ENCODE measurements around the gene PARVG. TPM values are rescaled to one million over a fixed set of nuclear protein-coding genes. Genes with fewer than 3 reads are reported as not detected.

Gene PARVG
- total and polyA plus RNA-seq, 2 of the 8 experiments (the other 6 are each of a cell fraction or from before 2014, with no cell fraction given): 0.37 to 1.5 TPM

- Histone ChIP-seq H2BK120ac (replicated peaks; ENCODE audit: low read depth, low read length) (no peak overlapping the region), H3K36me3 (ENCODE audit: control insufficient read depth in 2 of 4, insufficient read depth in 4 of 4, low read length in 3 of 4) (no peaks in the 10 kb centered on the region), H3K27ac (ENCODE audit: low read depth, low read length) (no peak overlapping the region), H4K91ac (replicated peaks; ENCODE audit: insufficient read length, low read length) (no peak overlapping the region), H2BK20ac (ENCODE audit: low read length) (no peak overlapping the region), H2AK5ac (ENCODE audit: low read depth, low read length) (peak overlapping the region; percentile 13; the same call in 1 of the 2 replicates), H3K27me3 (replicated peaks in 1 of 4; ENCODE audit: control insufficient read depth in 3 of 4, extremely low read depth in 1 of 4, insufficient read depth in 3 of 4, low read length in 3 of 4) (no peaks in the 10 kb centered on the region), H3K4me2 (ENCODE audit: insufficient read depth in 1 of 2, low read depth in 2 of 2, low read length in 2 of 2) (no peak overlapping the region), H3K4me1 (replicated peaks in 1 of 4; ENCODE audit: control insufficient read depth in 3 of 4, insufficient read depth in 4 of 4, low read length in 3 of 4) (no peaks in the 10 kb centered on the region; a peak in 1 of 7 replicates), H3K23ac (ENCODE audit: insufficient read length) (no peak overlapping the region), H2BK5ac (ENCODE audit: low read depth, low read length) (no peak overlapping the region), H3K14ac (ENCODE audit: insufficient read length) (no peak overlapping the region), H2BK15ac (ENCODE audit: low read length) (no peak overlapping the region), H3K79me1 (ENCODE audit: low read depth, low read length) (no peaks in the 10 kb centered on the region), H4K20me1 (replicated peaks in 1 of 2; ENCODE audit: control insufficient read depth in 1 of 2, insufficient read depth in 2 of 2, low read length in 2 of 2) (no peaks in the 10 kb centered on the region), H2BK12ac (ENCODE audit: low read depth, low read length) (no peak overlapping the region), H4K8ac (ENCODE audit: extremely low read depth, insufficient read depth, low read length) (no peak overlapping the region), H3K9me3 (ENCODE audit: insufficient read depth in 2 of 2, low read depth in 1 of 2, low read length in 1 of 2) (no peaks in the 10 kb centered on the region), H3K9ac (replicated peaks in 1 of 4; ENCODE audit: extremely low read depth in 1 of 4, low read depth in 3 of 4, low read length in 3 of 4) (no peak overlapping the region), H4K5ac (ENCODE audit: insufficient read length, low read depth, low read length) (no peak overlapping the region), H3K4me3 (ENCODE audit: extremely low read depth in 1 of 4, insufficient read depth in 2 of 4, low read depth in 3 of 4, low read length in 4 of 4) (no peak overlapping the region), H3K18ac (ENCODE audit: extremely low read depth, low read length) (no peak overlapping the region), H3K23me2 (ENCODE audit: low read depth, low read length) (no peaks in the 10 kb centered on the region; the same call in 1 of the 2 replicates), H3K4ac (replicated peaks; ENCODE audit: insufficient read length, low read depth, low read length) (no peak overlapping the region), H2AFZ (ENCODE audit: low read length) (peak overlapping the region; percentile 9; the same call in 1 of the 2 replicates), H3K56ac (replicated peaks; ENCODE audit: insufficient read length, low read depth, low read length) (no peak overlapping the region), H3K79me2 (ENCODE audit: control insufficient read depth in 1 of 2, insufficient read depth in 2 of 2, low read length in 2 of 2) (no peaks in the 10 kb centered on the region)
- TF ChIP-seq NRF1 (IDR thresholded peaks at IDR 0.05; ENCODE audit: low read depth, low read length) (no peak), CBX5 (IDR thresholded peaks at IDR 0.05; ENCODE audit: low read depth, low read length) (no peak), YY1 (IDR thresholded peaks at IDR 0.05; ENCODE audit: low read depth, low read length) (no peak)
- WGBS, 2 experiments (ENCODE audit: extremely low coverage in 1 of 2, insufficient coverage in 1 of 2, insufficient read length in 1 of 2, insufficient replicate concordance in 2 of 2, low coverage in 1 of 2, low lambda C conversion rate in 2 of 2, missing lambda C conversion rate in 1 of 2): 92% methylated on average over 4 of the region's 4 CpGs; no CpG with 5 or more reads in 1 of the 2 experiments
- POLR2A ChIA-PET (ENCODE audit: partially characterized antibody): interaction anchor here (0.6 to 1.3 kb wide), 2 partner anchors 11 to 13 kb away, joined by 3 read pairs; no protein-coding TSS in a partner anchor
- CTCF ChIA-PET (ENCODE audit: partially characterized antibody): interaction anchor here (0.7 to 0.9 kb wide), 3 partner anchors 9 to 55 kb away, joined by 3 read pairs; no protein-coding TSS in a partner anchor
- DNase-seq (ENCODE audit: low read depth in 1 of 2, low spot score in 2 of 2) (no peak), FAIRE-seq (no peak)
Measured at GRCh38 chr22:44207981-44208317, 27.2 kb downstream of the PARVG start.
